Measurements from ENCODE around the gene PLA2G5.
"Not testable (repeated sequence)": the region's sequence is repeated elsewhere in the genome, so short reads cannot be mapped to it uniquely, and the experiment has no call there.

PLA2G5 gene

GRCh38 chr1:20123722-20124455 is 53.9 kb downstream of the PLA2G5 start:
- DNase-seq, result no peak

DNA sequence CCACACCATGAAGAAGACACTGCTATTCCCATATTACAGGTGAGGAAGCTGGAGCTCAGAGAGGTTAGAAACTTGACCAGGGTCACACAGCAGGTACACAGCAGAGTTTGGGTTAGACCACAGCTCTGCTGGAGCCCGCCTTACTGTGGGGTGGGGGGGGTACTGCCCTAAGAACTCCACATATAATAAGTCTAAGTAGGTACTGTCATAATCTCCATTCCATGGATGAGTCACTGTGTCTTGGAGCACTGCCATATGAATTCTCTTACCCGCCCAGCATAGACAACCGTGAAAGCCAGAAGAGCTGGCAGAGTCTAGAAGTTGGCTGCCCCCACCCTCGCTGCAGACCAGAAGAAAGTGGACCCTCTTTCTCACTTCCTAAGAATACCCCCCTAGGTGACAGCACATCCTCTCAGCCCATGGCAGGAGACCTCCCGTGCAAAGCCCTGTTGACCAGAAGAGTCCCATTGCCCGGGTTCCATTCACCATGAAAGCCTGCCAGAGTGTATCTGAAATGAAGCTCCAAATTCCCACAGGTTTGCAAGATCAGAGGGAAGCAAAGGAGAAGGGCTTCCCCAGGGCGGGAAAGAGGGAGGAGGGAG is 54.6 kb downstream of the PLA2G5 start:
- DNase-seq, result peak; percentile 80

- no peak for DNase-seq
Measured at GRCh38 chr1:20125100-20125499, 55.1 kb downstream of the PLA2G5 start.

GRCh38 chr1:20126041-20126805 is 56.2 kb downstream of the PLA2G5 start:
- DNase-seq, result no peak

DNA sequence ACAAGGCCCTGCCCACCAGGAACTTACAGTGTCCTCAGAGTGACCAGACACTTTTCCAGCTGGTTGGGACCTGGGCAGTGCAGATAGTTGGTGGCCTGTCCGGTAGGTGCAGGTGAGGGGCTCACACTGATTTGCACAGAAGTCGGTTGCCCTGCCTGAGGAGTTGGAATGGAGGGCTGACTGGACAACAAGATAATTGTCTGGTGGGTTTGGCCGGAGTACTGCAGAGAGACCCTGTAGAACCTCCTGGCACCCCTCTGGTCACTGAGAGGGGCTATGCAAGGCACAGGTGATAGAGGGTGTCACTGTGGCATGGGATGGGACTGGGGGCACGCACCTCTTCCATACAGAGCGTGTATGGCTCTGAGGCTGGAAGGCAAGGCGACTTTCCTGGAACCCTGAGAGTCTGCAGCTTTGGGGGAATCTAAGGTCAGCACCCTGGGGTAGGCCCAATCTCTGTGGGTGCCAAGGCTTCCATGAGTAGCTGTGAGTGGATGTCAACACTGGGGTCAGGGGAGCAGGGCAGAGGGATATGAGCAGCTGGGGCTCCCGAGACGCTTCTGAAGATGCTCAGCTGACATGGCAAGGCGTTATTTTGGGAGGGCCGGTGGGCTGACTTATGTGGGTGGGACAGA is 56.9 kb downstream of the PLA2G5 start:
- DNase-seq, result no peak

- DNase-seq, result not testable (repeated sequence)
Measured at GRCh38 chr1:20130518-20130917, 60.5 kb downstream of the PLA2G5 start.

DNA sequence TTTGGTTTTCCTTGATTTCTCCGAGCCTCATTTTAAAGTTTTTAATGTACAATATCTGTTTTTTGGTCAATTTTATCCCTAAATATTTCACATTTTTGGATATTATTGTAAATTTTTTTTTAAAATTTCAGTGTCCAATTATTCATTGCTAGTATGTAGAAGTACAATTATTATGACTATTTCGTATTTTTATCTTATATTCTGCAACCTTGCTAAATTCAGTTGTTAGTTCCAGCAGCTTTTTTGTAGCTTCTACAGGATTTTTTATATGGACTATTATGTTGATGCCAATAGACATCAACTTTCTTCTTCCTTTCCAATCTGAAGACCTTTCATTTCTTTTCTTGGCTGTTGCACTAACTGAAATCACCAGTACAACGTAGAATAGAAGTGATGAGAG is 65.0 kb downstream of the PLA2G5 start:
- DNase-seq, result no peak

GRCh38 chr1:20136249-20136648 is 66.3 kb downstream of the PLA2G5 start:
- no peak for DNase-seq

- DNase-seq, result no peak
Measured at GRCh38 chr1:20137055-20137454, 67.1 kb downstream of the PLA2G5 start.

DNA sequence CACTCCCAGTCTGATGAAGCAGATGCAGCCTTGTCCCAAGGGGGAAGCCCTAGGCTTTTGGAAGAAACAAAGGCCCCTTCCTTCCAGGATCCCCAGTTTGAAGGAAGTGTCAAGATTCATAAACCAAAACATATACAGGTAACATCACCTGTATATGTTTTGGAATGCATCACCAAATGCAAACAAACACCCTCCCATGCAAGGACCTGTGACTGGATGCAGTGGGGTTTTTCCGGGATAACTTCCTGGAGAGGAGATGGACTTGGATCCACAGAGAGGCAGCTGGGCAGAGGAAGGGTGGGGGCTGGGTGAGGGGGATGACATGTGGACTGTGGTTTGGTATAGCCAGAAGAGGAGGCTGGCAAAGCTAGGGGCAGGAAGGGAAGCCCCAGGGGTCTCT is 67.6 kb downstream of the PLA2G5 start:
- no peak for DNase-seq

GRCh38 chr1:20138346-20138745 is 68.4 kb downstream of the PLA2G5 start:
- no peak for DNase-seq

- DNase-seq, result no peak
Measured at GRCh38 chr1:20138961-20139550, 69.1 kb downstream of the PLA2G5 start, which contains the start of gene PLA2G2F. PLA2G2F (plus strand) TSS chr1:20139323; CDS start chr1:20139428, 105 bp downstream.

DNA sequence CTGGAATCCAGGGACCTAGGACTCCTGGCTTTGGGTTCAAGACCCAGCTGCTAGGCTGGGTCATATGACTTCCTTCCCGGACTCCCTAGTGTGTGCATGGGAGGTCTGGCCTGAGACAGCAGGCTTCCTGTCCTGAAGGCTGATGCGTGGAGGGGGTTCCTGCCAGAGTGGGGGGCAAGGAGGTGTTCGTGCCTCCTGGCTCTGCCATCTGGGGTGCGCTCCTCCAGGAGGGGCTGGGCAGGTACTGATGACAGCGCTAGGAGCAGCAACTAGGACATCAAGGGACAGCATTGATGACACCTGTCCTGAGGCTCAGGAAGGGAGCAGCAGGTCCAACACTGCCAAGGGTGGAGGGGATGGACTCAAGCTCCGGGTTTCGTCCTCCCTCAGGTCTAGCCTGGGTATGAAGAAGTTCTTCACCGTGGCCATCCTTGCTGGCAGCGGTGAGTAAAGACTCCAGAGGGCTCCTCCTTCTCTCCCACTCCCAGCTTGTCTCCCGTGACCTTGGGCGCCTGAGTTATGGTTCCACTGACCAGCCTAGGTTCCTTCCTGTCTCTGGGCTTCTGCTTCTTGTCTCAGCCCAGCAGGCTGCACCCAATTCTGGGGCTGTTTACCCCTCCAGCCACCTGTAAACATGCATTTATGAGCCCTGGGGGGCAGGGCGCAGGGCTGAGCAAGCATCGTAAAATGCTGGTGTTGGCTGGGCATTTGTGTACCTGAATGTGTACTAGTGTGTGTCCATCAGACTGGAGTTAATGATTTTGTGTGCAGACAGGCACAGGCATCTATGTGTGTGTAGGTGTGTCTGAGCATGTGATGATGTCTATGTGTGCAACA is 70.0 kb downstream of the PLA2G5 start:
- no peak for DNase-seq

DNA sequence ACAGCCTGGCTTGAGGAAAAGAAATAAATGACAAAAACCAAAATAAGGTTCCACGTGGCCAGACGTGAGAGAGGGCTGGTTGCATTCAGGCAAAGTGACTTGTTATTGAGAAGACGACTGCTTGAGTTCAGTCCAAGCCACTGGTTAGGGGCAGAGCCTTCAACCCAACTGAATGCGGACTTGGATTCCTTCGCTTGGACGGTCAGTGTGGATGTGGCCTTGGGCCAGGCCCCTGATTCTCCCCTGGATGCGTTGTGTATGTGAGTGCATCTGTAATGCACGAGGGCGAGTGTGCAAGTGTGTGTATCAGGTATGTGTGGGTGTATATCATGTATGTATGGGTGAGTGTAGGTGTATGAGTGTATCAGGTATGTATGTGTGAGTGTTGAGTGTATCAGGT is 71.0 kb downstream of the PLA2G5 start:
- no peak for DNase-seq

DNA sequence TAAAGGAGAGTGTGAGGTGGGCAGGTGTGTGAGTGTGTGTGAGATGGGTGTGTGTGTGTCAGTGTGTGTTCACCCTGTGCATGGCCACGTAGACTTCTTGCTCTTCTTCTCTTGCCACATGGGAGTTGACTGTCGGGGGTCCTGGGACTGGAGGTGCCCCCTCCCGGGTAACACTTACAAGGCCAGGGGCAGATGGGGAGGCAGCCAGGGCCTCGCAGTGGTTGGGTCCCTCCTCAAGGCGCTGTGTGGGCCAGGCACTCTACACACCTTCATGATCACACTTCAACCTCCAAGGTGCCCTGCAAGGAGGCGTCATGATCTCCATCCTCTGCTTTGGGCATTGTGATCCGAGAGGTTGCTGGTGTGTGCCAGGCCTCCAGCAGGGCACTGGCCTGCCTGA is 71.5 kb downstream of the PLA2G5 start:
- no peak for DNase-seq

All from fibroblast of skin of right biceps (primary cell).